ENCODE data around the gene PADI4. TPM values are rescaled to one million over a fixed set of nuclear protein-coding genes. Genes with fewer than 3 reads are reported as not detected.

Gene PADI4
- total and polyA plus RNA-seq, 2 of the 4 experiments (the other 2 are of a cell fraction) = not detected

DNA sequence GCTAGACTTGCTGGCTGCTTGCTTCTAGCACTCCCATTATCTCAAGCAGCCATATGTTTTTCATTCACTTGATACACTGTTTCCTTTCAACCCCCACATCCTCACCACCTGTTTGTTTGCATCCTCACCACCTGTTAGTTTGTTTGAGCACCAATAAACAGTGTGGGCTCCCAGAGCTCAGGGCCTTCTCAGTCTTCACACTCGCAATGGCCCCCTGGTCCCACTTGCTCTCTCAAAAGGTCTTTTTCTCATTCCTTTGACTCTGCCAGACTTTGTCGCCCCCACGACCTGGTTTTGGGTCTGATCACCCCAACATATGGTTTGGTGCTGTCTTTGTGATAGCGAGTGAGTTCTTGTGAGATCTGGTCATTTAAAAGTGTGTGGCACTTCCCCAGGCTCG is 6.2 kb upstream of the PADI4 start:
- H2BK20ac ChIP-seq (ENCODE audit: low read depth, low read length) = no peak overlapping the region
- no TSS peak for BruUV-seq (replicated peaks)
- ChIA-PET POLR2A (ENCODE audit: unreplicated experiment) (no interaction called here), CTCF (no interaction called here)
- TF ChIP-seq RAD21 (IDR thresholded peaks at IDR 0.05; ENCODE audit: low read length) (no peak), NFE2L2 (IDR thresholded peaks at IDR 0.05; ENCODE audit: low read depth, low read length) (no peak), RCOR1 (IDR thresholded peaks at IDR 0.05; ENCODE audit: insufficient replicate concordance, low read length) (no peak)
- TF ChIP-seq, protein P1, sequence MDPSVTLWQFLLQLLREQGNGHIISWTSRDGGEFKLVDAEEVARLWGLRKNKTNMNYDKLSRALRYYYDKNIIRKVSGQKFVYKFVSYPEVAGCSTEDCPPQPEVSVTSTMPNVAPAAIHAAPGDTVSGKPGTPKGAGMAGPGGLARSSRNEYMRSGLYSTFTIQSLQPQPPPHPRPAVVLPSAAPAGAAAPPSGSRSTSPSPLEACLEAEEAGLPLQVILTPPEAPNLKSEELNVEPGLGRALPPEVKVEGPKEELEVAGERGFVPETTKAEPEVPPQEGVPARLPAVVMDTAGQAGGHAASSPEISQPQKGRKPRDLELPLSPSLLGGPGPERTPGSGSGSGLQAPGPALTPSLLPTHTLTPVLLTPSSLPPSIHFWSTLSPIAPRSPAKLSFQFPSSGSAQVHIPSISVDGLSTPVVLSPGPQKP (IDR thresholded peaks at IDR 0.05; ENCODE audit: borderline replicate concordance, low read depth, low read length) = no peak
- H4K91ac ChIP-seq (ENCODE audit: insufficient read depth, low read depth, low read length) = no peak overlapping the region
- in situ Hi-C loops (cut with MboI; ENCODE audit: low sequenced_read_pairs) (no loop called here), intact Hi-C loops (cut with micrococcal nuclease) (no loop called here), dilution Hi-C loops (cut with HindIII; ENCODE audit: low sequenced_read_pairs, unreplicated experiment) (no loop called here)
- H3K36me3 ChIP-seq (ENCODE audit: control insufficient read depth, insufficient read depth, low read length) = no peaks in the 10 kb centered on the region
- H3K79me1 ChIP-seq (ENCODE audit: low read depth in 1 of 2, low read length in 2 of 2) = no peaks in the 10 kb centered on the region
- H3K4me3 ChIP-seq (ENCODE audit: insufficient read depth, low read depth, low read length) = no peak overlapping the region
- no peak for ATAC-seq (ENCODE audit: low read depth)
- WGBS, 2 experiments (ENCODE audit: extremely low coverage in 2 of 2, insufficient read length in 1 of 2) = no CpG with 5 or more reads among the region's 5 CpGs
- H2AK9ac ChIP-seq (replicated peaks; ENCODE audit: low read depth, low read length, poor library complexity) = no peak overlapping the region
- H2AK5ac ChIP-seq (ENCODE audit: low read depth, low read length) = no peak overlapping the region
- H3K23ac ChIP-seq (ENCODE audit: low read depth, low read length) = no peak overlapping the region
- no peak overlapping the region for H3K14ac ChIP-seq (replicated peaks; ENCODE audit: low read depth, low read length)
- no peak overlapping the region for H2BK15ac ChIP-seq (ENCODE audit: low read depth, low read length)
- H2AFZ ChIP-seq (replicated peaks; ENCODE audit: low read length, poor library complexity) = no peak overlapping the region
- H4K8ac ChIP-seq (ENCODE audit: low read depth in 2 of 2, low read length in 2 of 2) = no peak overlapping the region
- H2BK5ac ChIP-seq (ENCODE audit: low read depth, low read length, poor library complexity, severe bottlenecking) = no peak overlapping the region
- H3K4me1 ChIP-seq (ENCODE audit: control insufficient read depth, insufficient read depth, low read length) = no peaks in the 10 kb centered on the region
- no peak overlapping the region for H3K56ac ChIP-seq (ENCODE audit: extremely low read depth, insufficient read depth, low read length)
- no peak overlapping the region for H2BK120ac ChIP-seq (ENCODE audit: low read depth, low read length)
- no peak overlapping the region for H3K27ac ChIP-seq (ENCODE audit: insufficient read depth, low read length)
- H3K9me3 ChIP-seq (ENCODE audit: control insufficient read depth, insufficient read depth, low read length) = peaks cover 12% of the 10 kb centered on the region
- H3K4ac ChIP-seq (ENCODE audit: low read depth, low read length) = no peak overlapping the region
- H4K5ac ChIP-seq (ENCODE audit: low read depth, low read length) = no peak overlapping the region
- DNase-seq = no peak
- H3K4me2 ChIP-seq (ENCODE audit: low read depth, low read length) = no peak overlapping the region
- H3K9ac ChIP-seq (ENCODE audit: low read depth, low read length) = no peak overlapping the region
- H3K18ac ChIP-seq (ENCODE audit: low read depth, low read length) = no peak overlapping the region
- no peaks in the 10 kb centered on the region for H4K20me1 ChIP-seq (ENCODE audit: insufficient read depth, low read length)
- no peaks in the 10 kb centered on the region for H3K9me1 ChIP-seq (ENCODE audit: insufficient read depth, low read length)
- H3K27me3 ChIP-seq (ENCODE audit: control insufficient read depth, insufficient read depth, low read length) = peaks cover 14% of the 10 kb centered on the region

Data from IMR-90 (cell line).